ENCODE results near the gene MAPKAPK2. TPM values are rescaled to one million over a fixed set of nuclear protein-coding genes. Genes with fewer than 3 reads are reported as not detected.

Gene MAPKAPK2
- total RNA-seq, 1 experiment from 2014 or later: 51.1 TPM

DNA sequence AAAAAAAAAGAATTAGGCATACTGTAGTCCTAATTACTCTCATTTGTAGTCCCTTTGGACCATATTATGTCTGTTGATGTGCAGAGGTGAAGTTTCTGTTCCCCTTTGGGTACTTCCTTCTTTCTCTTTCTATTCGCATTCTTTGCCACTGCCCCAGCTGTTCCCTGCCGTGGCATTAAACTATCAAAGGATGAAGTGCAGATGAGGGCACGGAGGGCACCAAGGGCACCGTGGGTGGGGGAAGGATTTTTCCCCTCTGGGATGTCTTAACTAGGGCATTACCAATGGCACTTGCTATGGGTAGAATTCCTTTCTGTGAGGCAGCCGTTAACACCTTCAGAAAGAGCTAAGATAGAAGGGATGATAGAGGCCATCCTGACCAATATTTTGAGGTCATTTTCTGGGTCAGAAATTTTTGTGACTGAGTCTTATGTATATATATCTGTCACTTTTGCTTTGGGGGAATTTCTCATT is 4.9 kb upstream of the MAPKAPK2 start:
- Histone ChIP-seq H4K20me1 (ENCODE audit: insufficient read depth) (no peaks in the 10 kb centered on the region), H2AFZ (ENCODE audit: low read depth, low read length, poor library complexity, severe bottlenecking) (no peak overlapping the region), H3K27me3 (ENCODE audit: insufficient read depth, low read length) (peaks cover 5% of the 10 kb centered on the region; the same call in 1 of the 2 replicates), H3K4me3 (replicated peaks in 1 of 2; ENCODE audit: low read depth in 1 of 2, low read length in 2 of 2) (no peak overlapping the region), H3K36me3 (ENCODE audit: control insufficient read depth in 1 of 2, insufficient read depth in 2 of 2, low read length in 2 of 2) (no peaks in the 10 kb centered on the region), H3K79me2 (ENCODE audit: insufficient read depth, low read length) (no peaks in the 10 kb centered on the region), H3K4me1 (ENCODE audit: control insufficient read depth in 1 of 2, insufficient read depth in 2 of 2, low read length in 2 of 2) (peaks cover 0 to 12% of the 10 kb centered on the region in 2 experiments; a peak in 1 of 4 replicates), H3K27ac (ENCODE audit: low read depth, low read length) (no peak overlapping the region), H3K9me3 (ENCODE audit: control insufficient read depth in 1 of 2, insufficient read depth in 1 of 2, low read depth in 1 of 2, low read length in 2 of 2) (no peaks in the 10 kb centered on the region), H3K9ac (ENCODE audit: low read length) (no peak overlapping the region), H3K9me2 (ENCODE audit: insufficient read depth) (no peaks in the 10 kb centered on the region), H3K4me2 (ENCODE audit: low read length) (no peak overlapping the region)
- DNase-seq (ENCODE audit: low read depth, low spot score): no peak
- intact Hi-C loops (cut with micrococcal nuclease): no loop called here
- RAD21 ChIA-PET (ENCODE audit: low non-redundant PET in 1 of 2, low total read pairs in 2 of 2, uncharacterized antibody in 2 of 2, unreplicated experiment in 2 of 2): no interaction called here
- no TSS peak for BruUV-seq (replicated peaks)
- POLR2A ChIA-PET: no interaction called here
- CTCF ChIA-PET: no interaction called here
- ATAC-seq: no peak
- TF ChIP-seq ELF1 (IDR thresholded peaks at IDR 0.05; ENCODE audit: borderline replicate concordance, low read depth) (no peak), SP1 (IDR thresholded peaks at IDR 0.05; ENCODE audit: low read depth) (no peak)
- TF ChIP-seq, protein P1, sequence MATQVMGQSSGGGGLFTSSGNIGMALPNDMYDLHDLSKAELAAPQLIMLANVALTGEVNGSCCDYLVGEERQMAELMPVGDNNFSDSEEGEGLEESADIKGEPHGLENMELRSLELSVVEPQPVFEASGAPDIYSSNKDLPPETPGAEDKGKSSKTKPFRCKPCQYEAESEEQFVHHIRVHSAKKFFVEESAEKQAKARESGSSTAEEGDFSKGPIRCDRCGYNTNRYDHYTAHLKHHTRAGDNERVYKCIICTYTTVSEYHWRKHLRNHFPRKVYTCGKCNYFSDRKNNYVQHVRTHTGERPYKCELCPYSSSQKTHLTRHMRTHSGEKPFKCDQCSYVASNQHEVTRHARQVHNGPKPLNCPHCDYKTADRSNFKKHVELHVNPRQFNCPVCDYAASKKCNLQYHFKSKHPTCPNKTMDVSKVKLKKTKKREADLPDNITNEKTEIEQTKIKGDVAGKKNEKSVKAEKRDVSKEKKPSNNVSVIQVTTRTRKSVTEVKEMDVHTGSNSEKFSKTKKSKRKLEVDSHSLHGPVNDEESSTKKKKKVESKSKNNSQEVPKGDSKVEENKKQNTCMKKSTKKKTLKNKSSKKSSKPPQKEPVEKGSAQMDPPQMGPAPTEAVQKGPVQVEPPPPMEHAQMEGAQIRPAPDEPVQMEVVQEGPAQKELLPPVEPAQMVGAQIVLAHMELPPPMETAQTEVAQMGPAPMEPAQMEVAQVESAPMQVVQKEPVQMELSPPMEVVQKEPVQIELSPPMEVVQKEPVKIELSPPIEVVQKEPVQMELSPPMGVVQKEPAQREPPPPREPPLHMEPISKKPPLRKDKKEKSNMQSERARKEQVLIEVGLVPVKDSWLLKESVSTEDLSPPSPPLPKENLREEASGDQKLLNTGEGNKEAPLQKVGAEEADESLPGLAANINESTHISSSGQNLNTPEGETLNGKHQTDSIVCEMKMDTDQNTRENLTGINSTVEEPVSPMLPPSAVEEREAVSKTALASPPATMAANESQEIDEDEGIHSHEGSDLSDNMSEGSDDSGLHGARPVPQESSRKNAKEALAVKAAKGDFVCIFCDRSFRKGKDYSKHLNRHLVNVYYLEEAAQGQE (IDR thresholded peaks at IDR 0.05; ENCODE audit: low read depth): no peak
- TF ChIP-seq, protein P2, sequence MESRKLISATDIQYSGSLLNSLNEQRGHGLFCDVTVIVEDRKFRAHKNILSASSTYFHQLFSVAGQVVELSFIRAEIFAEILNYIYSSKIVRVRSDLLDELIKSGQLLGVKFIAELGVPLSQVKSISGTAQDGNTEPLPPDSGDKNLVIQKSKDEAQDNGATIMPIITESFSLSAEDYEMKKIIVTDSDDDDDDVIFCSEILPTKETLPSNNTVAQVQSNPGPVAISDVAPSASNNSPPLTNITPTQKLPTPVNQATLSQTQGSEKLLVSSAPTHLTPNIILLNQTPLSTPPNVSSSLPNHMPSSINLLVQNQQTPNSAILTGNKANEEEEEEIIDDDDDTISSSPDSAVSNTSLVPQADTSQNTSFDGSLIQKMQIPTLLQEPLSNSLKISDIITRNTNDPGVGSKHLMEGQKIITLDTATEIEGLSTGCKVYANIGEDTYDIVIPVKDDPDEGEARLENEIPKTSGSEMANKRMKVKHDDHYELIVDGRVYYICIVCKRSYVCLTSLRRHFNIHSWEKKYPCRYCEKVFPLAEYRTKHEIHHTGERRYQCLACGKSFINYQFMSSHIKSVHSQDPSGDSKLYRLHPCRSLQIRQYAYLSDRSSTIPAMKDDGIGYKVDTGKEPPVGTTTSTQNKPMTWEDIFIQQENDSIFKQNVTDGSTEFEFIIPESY (IDR thresholded peaks at IDR 0.05; ENCODE audit: extremely low read depth, insufficient replicate concordance, low read length): no peak
